H9 (cell line): Measurements from ENCODE around the gene TMEM119. TPM values are rescaled to one million over a fixed set of nuclear protein-coding genes. Genes with fewer than 3 reads are reported as not detected.

Experiments
- DNase-seq: peaks from one replicate; pipeline ENCODE4 v3.0.0-alpha.2; 2017
- H2AFZ ChIP-seq: one replicate; pipeline ENCODE4 v1.6.1; 2013; ENCODE audit warnings: mild to moderate bottlenecking, low read length, control low read depth, moderate library complexity
- H2AK5ac ChIP-seq: 2 replicates; pipeline ENCODE4 v1.6.1; 2013; ENCODE audit warnings: low read length, control low read depth, mixed read lengths; ENCODE audit not compliant: insufficient read length
- H2BK120ac ChIP-seq: one replicate; pipeline ENCODE4 v1.6.1; 2013; ENCODE audit warnings: low read depth, mild to moderate bottlenecking, low read length, control low read depth, inconsistent platforms; ENCODE audit not compliant: poor library complexity, severe bottlenecking
- H2BK12ac ChIP-seq: 2 replicates; pipeline ENCODE4 v1.6.1; 2013; ENCODE audit warnings: low read length, control low read depth, mixed read lengths, low read depth; ENCODE audit not compliant: insufficient read length
- H2BK15ac ChIP-seq: 2 replicates; pipeline ENCODE4 v1.6.1; 2013; ENCODE audit warnings: low read depth, low read length, control low read depth
- H2BK20ac ChIP-seq: one replicate; pipeline ENCODE4 v1.6.1; 2013; ENCODE audit warnings: low read depth, mild to moderate bottlenecking, low read length, control low read depth, inconsistent platforms; ENCODE audit not compliant: poor library complexity, severe bottlenecking
- H2BK5ac ChIP-seq: 2 replicates; pipeline ENCODE4 v1.6.1; 2013; ENCODE audit warnings: low read length, control low read depth, mixed read lengths; ENCODE audit not compliant: insufficient read length
- H3K14ac ChIP-seq: 2 replicates; pipeline ENCODE4 v1.6.1; 2013; ENCODE audit warnings: low read length, control low read depth; ENCODE audit not compliant: insufficient read depth
- H3K18ac ChIP-seq: 2 replicates; pipeline ENCODE4 v1.6.1; 2013; ENCODE audit warnings: low read depth, mild to moderate bottlenecking, mixed read lengths, low read length, control low read depth; ENCODE audit not compliant: insufficient read length
- H3K23ac ChIP-seq: 2 replicates; pipeline ENCODE4 v1.6.1; 2013; ENCODE audit warnings: low read length, control low read depth, mixed read lengths, low read depth; ENCODE audit not compliant: insufficient read length
- H3K23me2 ChIP-seq: 2 replicates; pipeline ENCODE4 v1.6.1; 2013; ENCODE audit warnings: low read depth, mild to moderate bottlenecking, mixed read lengths, low read length, control low read depth; ENCODE audit not compliant: insufficient read length, poor library complexity, severe bottlenecking
- H3K27ac ChIP-seq: 2 replicates; pipeline ENCODE4 v1.5.1; 2013; ENCODE audit warnings: low read length, control low read depth, mixed read lengths, low read depth; ENCODE audit not compliant: insufficient read length
- H3K27me3 ChIP-seq: 2 replicates; pipeline ENCODE4 v1.6.1; 2013; ENCODE audit warnings: low read length, control low read depth, inconsistent platforms; ENCODE audit not compliant: insufficient read depth
- H3K4ac ChIP-seq: 2 replicates; pipeline ENCODE4 v1.6.1; 2013; ENCODE audit warnings: low read depth, mild to moderate bottlenecking, control low read depth, inconsistent platforms, low read length, moderate library complexity
- H3K4me1 ChIP-seq: 2 replicates; pipeline ENCODE4 v1.6.1; 2013; ENCODE audit warnings: low read length, control low read depth, inconsistent platforms; ENCODE audit not compliant: insufficient read depth
- H3K4me2 ChIP-seq: 2 replicates; pipeline ENCODE4 v1.6.1; 2013; ENCODE audit warnings: low read length, control low read depth, mixed read lengths; ENCODE audit not compliant: insufficient read length, insufficient read depth
- H3K56ac ChIP-seq: 2 replicates; pipeline ENCODE4 v1.6.1; 2013; ENCODE audit warnings: low read depth, mild to moderate bottlenecking, mixed read lengths, low read length, control low read depth; ENCODE audit not compliant: insufficient read length
- H3K79me1 ChIP-seq: 2 replicates; pipeline ENCODE4 v1.6.1; 2013; ENCODE audit warnings: low read depth, mild to moderate bottlenecking, moderate library complexity, low read length, control low read depth, inconsistent platforms; ENCODE audit not compliant: insufficient read depth, poor library complexity, severe bottlenecking
- H3K79me2 ChIP-seq: 2 replicates; pipeline ENCODE4 v1.6.1; 2013; ENCODE audit warnings: low read length, control low read depth, inconsistent platforms; ENCODE audit not compliant: insufficient read depth
- H3K9ac ChIP-seq: 2 replicates; pipeline ENCODE4 v1.6.1; 2013; ENCODE audit warnings: low read length, control low read depth, mixed read lengths; ENCODE audit not compliant: insufficient read length; ENCODE audit errors: extremely low read depth
- H3K9me3 ChIP-seq: one replicate; pipeline ENCODE4 v1.6.1; 2013; ENCODE audit warnings: low read depth, low read length, inconsistent platforms; ENCODE audit not compliant: control insufficient read depth
- H3T11ph ChIP-seq: one replicate; pipeline ENCODE4 v1.6.1; 2013; ENCODE audit warnings: mild to moderate bottlenecking, low read length, control low read depth, inconsistent platforms
- H4K20me1 ChIP-seq: one replicate; pipeline ENCODE4 v1.6.1; 2013; ENCODE audit not compliant: control insufficient read depth, insufficient read length, insufficient read depth
- H4K5ac ChIP-seq: 2 replicates; pipeline ENCODE4 v1.6.1; 2013; ENCODE audit warnings: low read depth, mild to moderate bottlenecking, mixed read lengths, low read length, control low read depth; ENCODE audit not compliant: insufficient read length
- H4K8ac ChIP-seq: replicated peaks from 2 replicates; pipeline ENCODE4 v1.6.1; 2013; ENCODE audit warnings: low read length, control low read depth, mixed read lengths, low read depth; ENCODE audit not compliant: insufficient read length
- H4K91ac ChIP-seq: 2 replicates; pipeline ENCODE4 v1.6.1; 2013; ENCODE audit warnings: low read depth, mild to moderate bottlenecking, moderate library complexity, mixed read lengths, low read length, control low read depth; ENCODE audit not compliant: insufficient read length
- H3K27ac Mint-ChIP-seq, 3 experiments: 2 replicates in 2 of 3; 3 replicates in 1 of 3; pipeline ENCODE4 v1.8.0; 2020 to 2021; ENCODE audit warnings: mixed read lengths in 3 of 3, mild to moderate bottlenecking in 1 of 3, moderate library complexity in 1 of 3
- H3K27me3 Mint-ChIP-seq: 2 replicates; pipeline ENCODE4 v1.8.0; 2021; ENCODE audit warnings: low read depth, mild to moderate bottlenecking, moderate library complexity, mixed read lengths
- H3K36me3 Mint-ChIP-seq, 3 experiments: 2 replicates in 2 of 3; 3 replicates in 1 of 3; pipeline ENCODE4 v1.8.0; 2020 to 2021; ENCODE audit warnings: low read depth in 3 of 3, mixed read lengths in 3 of 3; ENCODE audit not compliant: insufficient read depth in 1 of 3
- H3K4me1 Mint-ChIP-seq, 2 experiments: 2 replicates each; pipeline ENCODE4 v1.8.0; 2020; ENCODE audit warnings: mixed read lengths in 2 of 2
- H3K4me3 Mint-ChIP-seq, 2 experiments: 2 replicates in 1 of 2; 3 replicates in 1 of 2; pipeline ENCODE4 v1.8.0; 2020 to 2021; ENCODE audit warnings: mild to moderate bottlenecking in 2 of 2, mixed read lengths in 2 of 2, moderate library complexity in 1 of 2
- H3K9me3 Mint-ChIP-seq, 2 experiments: 2 replicates in 1 of 2; 3 replicates in 1 of 2; pipeline ENCODE4 v1.8.0; 2020; ENCODE audit warnings: mild to moderate bottlenecking in 2 of 2, mixed read lengths in 2 of 2, moderate library complexity in 1 of 2
- WGBS: extraction: QIAGEN DNeasy Blood & Tissue Kit; methylation state at CpG from one replicate; pipeline ENCODE4 v1.1.7; 2013; ENCODE audit warnings: missing lambda C conversion rate, low lambda C conversion rate, mixed read lengths; ENCODE audit not compliant: insufficient read length; ENCODE audit errors: extremely low coverage; 5-methylcytosine and 5-hydroxymethylcytosine counted together
- total RNA-seq: library from RNA; stranded (reverse); gene quantifications from 2 replicates; pipeline ENCODE4 v1.2.1, GENCODE V29; 2021
- TF ChIP-seq, protein P1 (sequence below): fragments of 200-600 bp; sonication (generic); conservative IDR thresholded peaks from 3 replicates; pipeline ENCODE4 v1.8.0; 2021; ENCODE audit warnings: antibody characterized with exemption, mild to moderate bottlenecking

TMEM119 gene
- total RNA-seq, 1 experiment from 2014 or later: not detected

DNA sequence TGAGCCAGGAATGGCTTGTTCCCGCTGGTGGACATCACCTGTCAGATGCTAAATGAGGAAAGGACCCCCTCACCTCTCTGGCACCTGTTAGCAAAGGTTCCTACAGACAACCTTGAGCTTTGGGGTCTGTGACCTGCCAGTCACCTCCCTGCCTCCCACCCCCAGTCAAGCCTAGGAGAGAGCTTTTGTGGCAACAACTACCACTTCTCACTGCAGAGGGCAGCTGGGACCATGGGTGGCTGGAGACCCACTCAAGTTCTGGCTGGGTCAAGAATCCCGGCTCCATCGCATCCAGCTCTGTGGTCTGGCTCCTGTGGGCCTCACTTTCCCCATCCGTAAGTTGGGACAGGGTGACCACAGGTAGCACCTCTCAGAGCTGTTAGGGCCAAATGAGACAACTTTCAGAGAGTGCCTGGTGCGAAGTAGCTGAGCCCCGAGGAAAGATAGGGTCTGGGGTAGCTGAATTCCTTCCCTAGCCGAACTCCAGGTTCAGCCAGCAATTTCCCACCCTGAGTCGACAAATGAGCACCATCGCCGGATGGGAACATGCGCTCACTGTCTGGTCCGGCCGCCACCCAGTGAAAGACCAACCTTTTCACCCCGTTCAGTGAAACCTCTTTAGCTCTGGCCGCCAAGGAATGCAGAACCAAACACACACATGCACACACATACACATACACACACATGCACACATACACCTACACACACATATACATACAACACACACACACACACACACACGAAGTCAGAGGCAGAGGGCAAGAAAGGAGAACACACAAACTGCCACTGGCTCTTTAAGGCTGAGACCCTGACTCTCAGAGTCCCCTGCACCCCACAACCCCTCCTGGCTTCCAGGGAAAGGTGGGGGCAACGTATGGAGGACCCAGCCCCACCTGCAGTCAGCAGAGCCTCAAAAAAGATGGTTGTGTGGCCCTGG, 1.9 kb downstream of the TMEM119 start:
- Histone ChIP-seq H3K79me2 (no peaks in the 10 kb centered on the region), H2BK20ac (no peak overlapping the region), H3K4me2 (no peak overlapping the region), H3K9ac (no peak overlapping the region), H3T11ph (no peak overlapping the region), H3K27me3 (no peaks in the 10 kb centered on the region), H3K4ac (no peak overlapping the region), H2BK12ac (no peak overlapping the region), H2AK5ac (no peak overlapping the region), H2BK15ac (no peak overlapping the region), H2BK120ac (no peak overlapping the region), H2BK5ac (no peak overlapping the region), H3K9me3 (no peaks in the 10 kb centered on the region), H4K20me1 (no peaks in the 10 kb centered on the region), H3K27ac (no peak overlapping the region), H2AFZ (no peak overlapping the region), H3K79me1 (no peaks in the 10 kb centered on the region), H3K23me2 (no peaks in the 10 kb centered on the region), H3K18ac (no peak overlapping the region), H3K14ac (no peak overlapping the region), H4K5ac (no peak overlapping the region), H3K56ac (no peak overlapping the region), H3K4me1 (no peaks in the 10 kb centered on the region), H3K23ac (no peak overlapping the region), H4K91ac (no peak overlapping the region), H4K8ac (no peak overlapping the region)
- Mint-ChIP-seq H3K27ac (no peak overlapping the region), H3K4me3 (no peak overlapping the region), H3K27me3 (peaks cover 2% of the 10 kb centered on the region; the same call in 1 of the 2 replicates), H3K4me1 (peaks cover 4 to 11% of the 10 kb centered on the region in 2 experiments; a peak in 3 of 4 replicates), H3K9me3 (no peaks in the 10 kb centered on the region), H3K36me3 (no peaks in the 10 kb centered on the region)
- no CpG with 5 or more reads among the region's 17 CpGs for WGBS
- TF ChIP-seq, protein P1, sequence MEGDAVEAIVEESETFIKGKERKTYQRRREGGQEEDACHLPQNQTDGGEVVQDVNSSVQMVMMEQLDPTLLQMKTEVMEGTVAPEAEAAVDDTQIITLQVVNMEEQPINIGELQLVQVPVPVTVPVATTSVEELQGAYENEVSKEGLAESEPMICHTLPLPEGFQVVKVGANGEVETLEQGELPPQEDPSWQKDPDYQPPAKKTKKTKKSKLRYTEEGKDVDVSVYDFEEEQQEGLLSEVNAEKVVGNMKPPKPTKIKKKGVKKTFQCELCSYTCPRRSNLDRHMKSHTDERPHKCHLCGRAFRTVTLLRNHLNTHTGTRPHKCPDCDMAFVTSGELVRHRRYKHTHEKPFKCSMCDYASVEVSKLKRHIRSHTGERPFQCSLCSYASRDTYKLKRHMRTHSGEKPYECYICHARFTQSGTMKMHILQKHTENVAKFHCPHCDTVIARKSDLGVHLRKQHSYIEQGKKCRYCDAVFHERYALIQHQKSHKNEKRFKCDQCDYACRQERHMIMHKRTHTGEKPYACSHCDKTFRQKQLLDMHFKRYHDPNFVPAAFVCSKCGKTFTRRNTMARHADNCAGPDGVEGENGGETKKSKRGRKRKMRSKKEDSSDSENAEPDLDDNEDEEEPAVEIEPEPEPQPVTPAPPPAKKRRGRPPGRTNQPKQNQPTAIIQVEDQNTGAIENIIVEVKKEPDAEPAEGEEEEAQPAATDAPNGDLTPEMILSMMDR: no peak
- DNase-seq: no peak
